ENCODE measurements around the gene SEC24B.

GRCh38 chr4:109425405-109425804 is 8.2 kb upstream of the SEC24B start:
- no peak for TF ChIP-seq CTCF (IDR thresholded peaks at IDR 0.05)
- TF ChIP-seq POLR2A (IDR thresholded peaks at IDR 0.05): no peak

Data from ovary (tissue), 3 donors.